ENCODE measurements around the gene CELF4.

CELF4 gene

GRCh38 chr18:37304012-37304680 lies 261.5 kb downstream of the CELF4 start:
- no peak for DNase-seq

DNA sequence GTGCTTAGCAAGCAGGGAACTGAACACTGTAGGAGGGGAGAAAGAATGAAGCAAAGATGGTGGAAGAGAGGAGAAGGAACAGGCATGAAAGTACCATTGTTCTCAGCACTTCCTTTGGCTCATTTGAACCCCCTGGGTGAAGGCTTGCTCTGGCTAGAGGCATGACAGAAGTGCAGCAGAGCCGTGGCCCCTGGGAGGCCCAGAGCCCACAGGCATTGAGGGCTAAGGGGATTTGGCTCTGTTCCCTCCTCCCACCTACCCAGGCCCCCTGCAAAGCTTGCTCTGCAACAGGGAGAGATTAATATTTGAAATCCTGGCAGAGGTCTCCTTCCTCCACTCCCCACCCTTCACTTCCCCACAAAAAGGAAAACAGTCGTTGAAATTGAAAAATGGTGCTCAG lies 262.6 kb downstream of the CELF4 start:
- DNase-seq: no peak

DNA sequence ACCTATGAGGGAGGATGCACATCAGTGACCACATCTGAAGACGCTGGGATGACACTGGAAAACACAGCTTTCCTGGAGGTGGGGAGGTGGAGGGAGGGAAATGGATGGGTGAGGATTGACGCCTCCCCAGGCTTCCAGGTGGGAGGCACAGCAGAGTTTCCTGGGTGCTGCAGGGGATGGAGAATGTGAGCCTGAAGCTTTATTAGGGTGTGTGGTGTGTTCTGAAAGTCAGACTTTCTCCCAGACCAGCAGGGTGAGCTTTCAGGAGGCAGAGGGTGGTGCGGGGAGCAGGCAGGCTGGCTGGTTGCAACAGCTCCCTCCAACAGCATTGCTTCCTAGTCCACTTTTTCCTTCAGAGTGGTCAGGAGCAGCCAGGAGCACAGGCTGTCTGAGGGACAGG lies 263.1 kb downstream of the CELF4 start:
- DNase-seq: no peak

GRCh38 chr18:37299471-37300304 lies 265.9 kb downstream of the CELF4 start:
- DNase-seq: no peak

DNA sequence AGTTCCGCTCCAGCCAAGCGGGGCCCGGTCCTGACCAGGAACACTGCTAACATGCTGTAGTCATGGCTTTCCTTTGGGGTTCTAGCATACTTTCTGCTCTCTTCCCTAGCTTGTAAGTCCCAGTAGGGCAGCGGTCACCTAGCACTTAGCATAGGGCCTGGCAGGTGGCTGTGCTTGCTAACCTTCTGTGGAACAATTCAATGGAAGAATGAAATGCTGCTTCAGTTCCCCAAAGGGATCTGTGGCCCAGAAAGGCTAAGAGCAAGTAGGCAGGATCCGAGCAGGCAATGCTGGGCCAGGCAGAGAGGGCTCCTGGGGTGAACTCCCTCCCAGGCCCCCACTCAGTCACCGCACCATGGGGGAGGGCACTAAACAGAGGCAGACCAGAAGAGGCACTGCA lies 266.8 kb downstream of the CELF4 start:
- DNase-seq: no peak

- DNase-seq: no peak
Observed at GRCh38 chr18:37297106-37297505, 268.5 kb downstream of the CELF4 start.

DNA sequence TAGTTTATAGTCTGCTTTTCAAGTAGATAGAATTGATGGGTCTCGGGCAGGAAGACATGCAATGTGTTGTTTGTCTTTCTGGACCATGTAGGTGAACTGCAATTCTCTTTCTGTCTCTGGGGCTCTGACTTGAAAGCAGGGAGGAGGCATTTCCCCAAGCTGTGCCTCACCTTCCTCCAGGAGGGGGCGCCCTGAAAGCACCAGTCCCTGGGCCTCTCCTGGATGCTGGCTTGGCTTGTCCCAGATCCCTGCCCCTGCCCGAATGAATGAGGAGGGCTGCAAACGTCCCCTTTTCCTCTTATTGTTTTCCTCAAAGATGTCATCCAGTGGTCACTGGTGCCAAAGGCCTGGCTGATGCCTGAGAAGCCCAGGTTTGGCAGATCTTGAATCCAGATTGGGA lies 270.6 kb downstream of the CELF4 start:
- DNase-seq: no peak

GRCh38 chr18:37293359-37293758 lies 272.2 kb downstream of the CELF4 start:
- DNase-seq: no peak

DNA sequence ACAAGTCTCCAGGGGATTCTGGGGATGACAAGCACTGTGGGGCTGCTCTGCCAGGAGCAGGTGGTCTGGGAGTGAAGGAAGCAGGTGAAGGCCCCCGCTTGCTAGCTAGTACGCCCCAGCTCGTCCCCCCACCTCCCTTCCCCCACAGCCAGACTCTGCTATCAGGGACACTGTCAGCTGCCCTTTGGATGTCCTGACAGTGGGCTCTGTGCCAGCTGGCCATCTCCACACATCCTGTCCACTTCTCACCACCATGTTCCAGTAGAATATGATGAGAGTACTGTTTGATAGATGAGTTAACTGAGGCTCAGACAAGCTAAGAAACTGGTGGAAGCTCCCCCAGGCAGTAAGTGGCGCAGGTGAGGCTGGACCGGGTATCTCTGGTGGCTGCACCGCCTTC lies 276.2 kb downstream of the CELF4 start:
- DNase-seq: no peak

DNA sequence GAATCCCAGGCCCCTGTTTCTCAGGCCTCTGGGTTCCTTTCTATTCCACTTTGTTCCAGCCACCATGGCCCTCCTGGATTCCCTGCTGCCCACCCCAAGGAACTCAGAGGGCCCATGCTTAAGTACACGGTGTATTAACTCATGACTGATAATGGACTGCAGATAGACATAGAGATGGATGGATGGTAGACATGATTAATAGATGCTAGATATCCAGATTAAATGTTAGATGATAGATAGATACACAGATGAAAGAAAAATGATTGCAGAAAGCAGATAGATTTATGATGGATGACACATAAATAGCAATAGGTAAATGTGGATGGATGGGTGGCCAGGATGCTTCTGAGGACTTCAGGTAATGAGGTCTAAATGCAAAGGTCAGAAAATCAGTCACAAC lies 278.0 kb downstream of the CELF4 start:
- DNase-seq: no peak

DNA sequence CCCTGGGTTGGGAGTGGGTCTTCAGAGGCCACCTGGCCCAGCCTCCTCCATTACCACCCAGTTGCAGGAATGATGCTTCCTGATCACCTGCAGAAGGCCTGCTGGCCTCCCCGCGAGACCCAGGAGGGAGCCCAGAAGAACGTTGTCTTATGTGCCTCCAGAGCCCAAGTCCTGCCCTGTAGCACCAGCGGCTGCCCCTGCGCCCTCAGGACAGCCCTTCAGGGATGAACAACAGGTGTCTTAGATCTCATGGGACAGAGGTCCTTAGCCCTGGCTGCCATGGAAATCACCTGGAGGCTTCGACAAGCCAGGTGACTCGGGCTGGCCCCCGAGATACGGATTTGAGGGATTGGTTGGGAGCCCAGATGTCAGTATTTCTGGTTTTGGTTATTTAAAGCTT lies 278.8 kb downstream of the CELF4 start:
- no peak for DNase-seq

GRCh38 chr18:37285825-37286224 lies 279.8 kb downstream of the CELF4 start:
- no peak for DNase-seq

DNA sequence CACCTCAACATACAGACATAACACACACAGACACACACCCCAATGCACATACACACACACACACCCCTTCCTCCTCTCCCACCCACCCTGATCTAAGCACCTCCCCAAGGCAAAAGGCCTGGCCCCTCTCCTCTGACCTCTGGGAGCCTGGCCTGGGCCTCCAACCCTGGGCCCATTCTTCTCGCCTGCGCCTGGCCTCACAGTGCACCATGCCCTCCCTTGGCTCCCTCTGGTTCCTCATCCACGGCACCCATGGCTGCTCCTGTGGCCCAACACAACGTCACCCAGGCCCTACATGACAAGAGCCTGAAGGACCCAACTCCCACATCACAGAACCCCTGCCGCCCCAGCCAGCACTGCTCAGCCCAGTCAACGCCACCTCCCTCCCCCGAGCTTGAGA lies 281.3 kb downstream of the CELF4 start:
- DNase-seq: no peak

GRCh38 chr18:37282386-37283037 lies 283.1 kb downstream of the CELF4 start:
- no peak for DNase-seq

GRCh38 chr18:37280701-37281393 lies 284.8 kb downstream of the CELF4 start:
- no peak for DNase-seq

- DNase-seq: no peak
Observed at GRCh38 chr18:37277804-37278203, 287.8 kb downstream of the CELF4 start.

GRCh38 chr18:37276111-37276890 lies 289.3 kb downstream of the CELF4 start:
- DNase-seq: no peak

GRCh38 chr18:37275237-37275741 lies 290.3 kb downstream of the CELF4 start:
- no peak for DNase-seq

- no peak for DNase-seq
Observed at GRCh38 chr18:37274309-37275236, 291.0 kb downstream of the CELF4 start.

DNA sequence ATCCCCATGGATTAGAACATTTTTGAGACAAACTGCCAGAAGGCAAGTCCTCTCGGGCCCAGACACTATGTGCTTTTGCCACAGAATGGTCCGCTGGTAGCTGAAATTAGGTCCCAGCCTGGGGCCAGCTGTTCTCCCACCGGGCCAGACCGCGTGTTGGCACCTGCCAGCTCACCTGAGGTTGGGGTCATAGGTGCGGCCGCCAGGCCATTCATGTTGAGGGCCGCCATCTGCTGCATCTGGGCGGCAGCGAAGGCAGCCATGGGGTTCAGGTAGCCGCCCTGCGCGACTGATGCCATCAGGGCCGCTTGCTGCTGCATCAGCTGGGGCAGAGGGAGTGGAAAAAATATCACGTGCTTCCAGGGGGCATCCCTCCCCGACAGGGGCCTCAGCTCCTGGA lies 292.8 kb downstream of the CELF4 start:
- no peak for DNase-seq

GRCh38 chr18:37272226-37272625 lies 293.4 kb downstream of the CELF4 start:
- no peak for DNase-seq
